Mesodermal cell (in vitro differentiated cells): ENCODE results near the gene FRMD6.
A peak's percentile ranks its signal among the peaks of the same experiment; 100 is the strongest.

Experiments used
- H3K27ac ChIP-seq: 2 replicates; pipeline ENCODE4 v1.7.0; 2013; ENCODE audit warnings: mild to moderate bottlenecking, low read depth, low read length, moderate library complexity; ENCODE audit not compliant: severe bottlenecking
- H3K36me3 ChIP-seq: 2 replicates; pipeline ENCODE4 v1.7.1; 2013; ENCODE audit warnings: mild to moderate bottlenecking, low read length, moderate library complexity; ENCODE audit not compliant: control insufficient read depth, insufficient read depth
- H3K4me1 ChIP-seq: one replicate; pipeline ENCODE4 v1.7.1; 2013; ENCODE audit warnings: mild to moderate bottlenecking, low read length; ENCODE audit not compliant: insufficient read depth, control insufficient read depth, poor library complexity, severe bottlenecking
- H3K4me3 ChIP-seq: 2 replicates; pipeline ENCODE4 v1.7.0; 2013; ENCODE audit warnings: low read length, control low read depth, mild to moderate bottlenecking; ENCODE audit not compliant: insufficient read depth, poor library complexity, severe bottlenecking; ENCODE audit errors: extremely low read depth
- H3K9me3 ChIP-seq: 2 replicates; pipeline ENCODE4 v1.7.1; 2013; ENCODE audit warnings: mild to moderate bottlenecking, low read length, moderate library complexity; ENCODE audit not compliant: control insufficient read depth
- WGBS, 2 experiments: methylation state at CpG; one replicate each; pipeline ENCODE4 v1.1.5; 2013; ENCODE audit warnings: missing lambda C conversion rate in 2 of 2; ENCODE audit not compliant: insufficient coverage in 2 of 2; 5-methylcytosine and 5-hydroxymethylcytosine counted together

FRMD6 gene

GRCh38 chr14:51652168-51653078 is 713 bp downstream of the FRMD6 start:
- Histone ChIP-seq H3K4me1 (peaks cover 14% of the 10 kb centered on the region), H3K27ac (peak overlapping the region; percentile 90), H3K36me3 (peaks cover 20% of the 10 kb centered on the region), H3K9me3 (no peaks in the 10 kb centered on the region), H3K4me3 (peak overlapping the region; percentile 92)
- 0% methylated on average over 51 to 53 of the region's 75 CpGs for WGBS, 2 experiments

GRCh38 chr14:51653079-51653774 is 1.5 kb downstream of the FRMD6 start:
- H3K4me1 ChIP-seq, result peaks cover 22% of the 10 kb centered on the region
- H3K27ac ChIP-seq, result peak overlapping the region; percentile 90
- WGBS, 2 experiments, result 0% methylated on average over 1 to 2 of the region's 6 CpGs
- H3K9me3 ChIP-seq, result no peaks in the 10 kb centered on the region
- peaks cover 28% of the 10 kb centered on the region for H3K36me3 ChIP-seq
- H3K4me3 ChIP-seq, result peak overlapping the region; percentile 92

GRCh38 chr14:51653775-51654532 is 2.2 kb downstream of the FRMD6 start:
- Histone ChIP-seq H3K36me3 (peaks cover 33% of the 10 kb centered on the region), H3K4me3 (peak overlapping the region; percentile 92), H3K9me3 (no peaks in the 10 kb centered on the region), H3K4me1 (peaks cover 26% of the 10 kb centered on the region), H3K27ac (peak overlapping the region; percentile 90)
- WGBS, 2 experiments, result 23 to 52% methylated on average over 2 of the region's 4 CpGs

DNA sequence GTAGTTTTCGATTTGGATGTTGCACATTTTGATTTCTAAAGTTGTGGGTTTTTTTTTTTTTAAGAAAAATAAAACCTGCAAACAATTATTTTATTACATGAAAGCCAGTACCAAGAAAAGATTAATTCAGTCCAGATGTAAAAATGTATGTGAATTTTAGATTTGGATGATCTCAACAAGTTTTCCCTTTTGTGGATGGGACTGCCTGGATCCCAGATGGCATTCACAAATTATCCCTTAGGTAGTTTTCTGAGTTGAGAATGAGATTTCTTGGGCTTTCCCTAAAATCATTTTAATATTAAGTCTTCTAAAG is 2.8 kb downstream of the FRMD6 start:
- H3K36me3 ChIP-seq, result peaks cover 39% of the 10 kb centered on the region
- H3K4me1 ChIP-seq, result peaks cover 29% of the 10 kb centered on the region
- no CpG with 5 or more reads among the region's 1 CpG for WGBS, 2 experiments
- no peak overlapping the region for H3K27ac ChIP-seq
- H3K4me3 ChIP-seq, result peak overlapping the region; percentile 92
- H3K9me3 ChIP-seq, result no peaks in the 10 kb centered on the region

DNA sequence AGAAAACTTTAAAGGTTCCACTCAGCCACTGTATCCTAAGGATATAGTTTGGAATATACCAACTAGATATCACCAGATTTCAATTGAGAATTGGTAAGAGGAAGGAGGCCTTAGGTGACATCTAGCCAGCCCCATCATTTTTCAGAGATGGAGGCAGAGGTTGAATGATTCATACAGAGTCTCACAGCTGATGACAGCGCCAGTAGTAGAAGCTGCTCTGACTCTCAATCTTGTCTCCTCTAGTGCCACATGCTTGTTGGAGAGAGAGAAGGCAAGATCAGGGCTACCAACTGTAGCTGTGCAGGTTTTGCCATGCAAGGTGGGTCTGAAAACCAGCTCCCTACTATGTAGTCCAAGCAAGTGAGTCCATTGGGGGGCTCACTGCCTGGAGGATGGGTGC is 6.1 kb downstream of the FRMD6 start:
- H3K4me1 ChIP-seq, result peaks cover 34% of the 10 kb centered on the region
- 100% methylated on average over 1 of the region's 1 CpG for WGBS, 2 experiments
- peaks cover 68% of the 10 kb centered on the region for H3K36me3 ChIP-seq
- no peak overlapping the region for H3K4me3 ChIP-seq
- H3K9me3 ChIP-seq, result no peaks in the 10 kb centered on the region
- H3K27ac ChIP-seq, result no peak overlapping the region

- peaks cover 76% of the 10 kb centered on the region for H3K36me3 ChIP-seq
- H3K27ac ChIP-seq, result no peak overlapping the region
- H3K9me3 ChIP-seq, result no peaks in the 10 kb centered on the region
- H3K4me3 ChIP-seq, result no peak overlapping the region
- peaks cover 34% of the 10 kb centered on the region for H3K4me1 ChIP-seq
- WGBS, 2 experiments, result 100% methylated on average over 1 to 2 of the region's 6 CpGs
Observed at GRCh38 chr14:51658441-51659173, 6.9 kb downstream of the FRMD6 start.

DNA sequence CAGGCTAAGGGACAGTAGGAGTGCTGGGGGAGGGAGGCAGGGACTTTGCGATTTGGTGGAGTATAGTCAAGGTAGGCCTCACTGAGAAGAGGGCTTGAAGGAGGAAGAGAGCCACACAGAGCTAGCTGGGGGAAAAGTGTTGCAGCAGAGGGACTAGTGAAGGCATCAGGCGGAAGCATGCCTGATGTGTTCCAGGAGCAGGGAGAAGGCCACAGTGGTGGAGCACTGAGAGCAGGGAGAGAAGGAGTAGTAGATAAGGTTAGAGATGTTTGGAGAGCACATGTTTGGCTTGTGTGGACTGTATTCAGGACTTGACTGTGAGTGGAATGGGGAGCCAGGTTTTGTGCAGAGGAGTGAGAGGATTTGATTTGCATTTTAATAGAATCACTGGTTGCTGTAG is 9.0 kb downstream of the FRMD6 start:
- Histone ChIP-seq H3K9me3 (no peaks in the 10 kb centered on the region), H3K27ac (no peak overlapping the region), H3K4me1 (peaks cover 32% of the 10 kb centered on the region), H3K4me3 (no peak overlapping the region), H3K36me3 (peaks cover 93% of the 10 kb centered on the region)
- WGBS, 2 experiments, result 92 to 100% methylated on average over 2 of the region's 2 CpGs

DNA sequence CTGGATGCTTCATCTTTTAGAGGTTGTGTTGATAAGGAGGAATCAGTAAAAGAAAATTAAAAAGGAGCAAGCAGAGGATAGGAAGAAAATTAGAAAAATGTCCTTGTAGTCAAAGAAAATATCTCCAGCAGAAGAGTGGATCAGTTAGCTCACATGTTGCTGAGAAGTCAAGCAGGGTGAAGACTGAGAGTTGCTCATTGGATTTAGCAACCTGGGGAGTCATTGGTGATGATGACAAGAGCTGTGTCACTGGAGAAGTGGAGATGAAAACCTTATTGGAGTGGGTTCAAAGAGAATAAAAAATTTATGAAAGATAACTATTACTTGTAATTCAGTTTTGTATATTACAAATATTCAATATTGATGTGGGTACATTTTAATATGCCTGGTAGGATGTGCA is 9.8 kb downstream of the FRMD6 start:
- peaks cover 93% of the 10 kb centered on the region for H3K36me3 ChIP-seq
- H3K27ac ChIP-seq, result no peak overlapping the region
- H3K9me3 ChIP-seq, result no peaks in the 10 kb centered on the region
- peaks cover 27% of the 10 kb centered on the region for H3K4me1 ChIP-seq
- H3K4me3 ChIP-seq, result no peak overlapping the region

DNA sequence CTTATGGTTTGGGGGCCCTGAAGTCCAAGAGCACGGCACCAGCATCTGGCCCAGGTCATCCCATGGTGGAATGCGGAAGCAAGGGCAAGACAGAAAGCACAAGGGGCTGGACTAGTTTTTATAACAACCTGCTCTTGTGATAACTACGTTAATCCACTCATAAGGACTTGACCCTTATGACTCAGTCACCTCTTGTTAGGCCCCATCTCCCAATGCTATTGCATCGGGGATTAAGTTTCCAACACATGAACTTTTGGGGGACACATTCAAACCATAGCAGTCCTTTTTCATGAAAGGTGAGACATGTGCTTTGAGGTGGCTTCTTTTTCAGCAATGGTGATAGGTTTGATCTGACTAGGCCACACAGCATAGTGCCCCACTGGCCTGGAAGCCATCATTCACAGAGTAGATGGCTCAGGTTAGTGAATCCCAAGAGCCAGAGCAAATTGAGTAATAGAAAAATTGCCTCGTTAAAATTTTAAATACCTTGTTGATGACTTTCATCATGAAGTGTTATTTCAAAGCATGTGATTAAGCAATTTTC is 12.1 kb downstream of the FRMD6 start:
- 95 to 96% methylated on average over 4 of the region's 5 CpGs for WGBS, 2 experiments
- no peak overlapping the region for H3K27ac ChIP-seq

GRCh38 chr14:51666070-51666469 is 14.4 kb downstream of the FRMD6 start:
- Histone ChIP-seq H3K4me1 (no peaks in the 10 kb centered on the region), H3K4me3 (no peak overlapping the region), H3K9me3 (no peaks in the 10 kb centered on the region), H3K27ac (no peak overlapping the region), H3K36me3 (peaks cover 66% of the 10 kb centered on the region)
- no CpG with 5 or more reads among the region's 3 CpGs for WGBS, 2 experiments

More for the DNA sequence above, 12.1 kb downstream of the FRMD6 start:
- Histone ChIP-seq H3K4me3 (no peak overlapping the region), H3K9me3 (no peaks in the 10 kb centered on the region), H3K36me3 (peaks cover 88% of the 10 kb centered on the region), H3K4me1 (peaks cover 8% of the 10 kb centered on the region)
